ENCODE data around the gene COX6B2. TPM values are rescaled to one million over a fixed set of nuclear protein-coding genes. Genes with fewer than 3 reads are reported as not detected.

COX6B2 gene
- total and polyA plus RNA-seq, 2 donors (not counting 3 experiments of a cell fraction or from before 2014, with no cell fraction given) = not detected

- no TSS peak for BruUV-seq (replicated peaks)
- no peaks in the 10 kb centered on the region for H3K79me2 ChIP-seq (ENCODE audit: control insufficient read depth, insufficient read depth, low read length)
- dilution Hi-C loops (cut with MboI; ENCODE audit: extremely low pct_ligation_motif_present, low sequenced_read_pairs) (no loop called here), intact Hi-C loops (cut with micrococcal nuclease) (no loop called here)
- no peaks in the 10 kb centered on the region for H3K4me1 ChIP-seq (ENCODE audit: control insufficient read depth, extremely low read depth, insufficient read depth, low read length)
- no peak within 1 kb of the TSS for H2AFZ ChIP-seq (ENCODE audit: low read depth, low read length)
- H3K9me1 ChIP-seq (replicated peaks; ENCODE audit: control insufficient read depth, extremely low read depth, insufficient read depth, low read length) = no peaks in the 10 kb centered on the region
- H3K27ac ChIP-seq (ENCODE audit: insufficient read depth, low read depth, low read length) = no peak within 1 kb of the TSS
- no peaks in the 10 kb centered on the region for H3K36me3 ChIP-seq (ENCODE audit: control insufficient read depth in 2 of 2, extremely low read depth in 1 of 2, insufficient read depth in 2 of 2, low read length in 2 of 2)
- H3K9me3 ChIP-seq (replicated peaks; ENCODE audit: control insufficient read depth, insufficient read depth, low read length) = no peaks in the 10 kb centered on the region
- ChIA-PET CTCF (interaction anchor here (1.5 kb wide), 1 partner anchor 33 kb away, joined by 3 read pairs; no protein-coding TSS in a partner anchor), POLR2A (no interaction called here)
- DNase-seq (ENCODE audit: low read depth, low spot score) (no peak), FAIRE-seq (no peak)
- no peak within 1 kb of the TSS for H3K9ac ChIP-seq (replicated peaks; ENCODE audit: extremely low read depth, insufficient read depth, low read length)
- no peak within 1 kb of the TSS for H3K4me3 ChIP-seq (replicated peaks in 1 of 3; ENCODE audit: insufficient read depth in 1 of 3, low read depth in 1 of 3, low read length in 3 of 3)
- TF ChIP-seq CTCF (IDR thresholded peaks at IDR 0.05; ENCODE audit: extremely low read depth in 1 of 2, insufficient read depth in 1 of 2, low read depth in 1 of 2, low read length in 2 of 2) (no peak), EZH2 (IDR thresholded peaks at IDR 0.05; ENCODE audit: borderline replicate concordance, low read depth, low read length, severe bottlenecking) (no peak), JUN (IDR thresholded peaks at IDR 0.05; ENCODE audit: borderline replicate concordance, insufficient read depth, insufficient read length, low read depth) (no peak)
- peaks cover 0 to 2% of the 10 kb centered on the region in 2 experiments for H3K27me3 ChIP-seq (ENCODE audit: control insufficient read depth in 2 of 2, insufficient read depth in 2 of 2, low read length in 2 of 2)
- H3K4me2 ChIP-seq (ENCODE audit: insufficient read depth, low read length) = no peak within 1 kb of the TSS
- H4K20me1 ChIP-seq (replicated peaks; ENCODE audit: control insufficient read depth, extremely low read depth, insufficient read depth, low read length) = no peaks in the 10 kb centered on the region
Observed at GRCh38 chr19:55325172-55325571, 29.3 kb downstream of the COX6B2 start, which contains the start of gene TMEM150B. Gene TMEM150B (minus strand): TSS chr19:55325341. CDS start chr19:55321036, 4,305 bp downstream.

- Histone ChIP-seq H2AFZ (ENCODE audit: low read depth, low read length) (no peak overlapping the region), H3K36me3 (ENCODE audit: control insufficient read depth in 2 of 2, extremely low read depth in 1 of 2, insufficient read depth in 2 of 2, low read length in 2 of 2) (no peaks in the 10 kb centered on the region), H3K79me2 (ENCODE audit: control insufficient read depth, insufficient read depth, low read length) (no peaks in the 10 kb centered on the region), H3K4me1 (ENCODE audit: control insufficient read depth, extremely low read depth, insufficient read depth, low read length) (no peaks in the 10 kb centered on the region), H3K9ac (replicated peaks; ENCODE audit: extremely low read depth, insufficient read depth, low read length) (no peak overlapping the region), H3K4me3 (replicated peaks in 1 of 3; ENCODE audit: insufficient read depth in 1 of 3, low read depth in 1 of 3, low read length in 3 of 3) (no peak overlapping the region), H3K9me3 (replicated peaks; ENCODE audit: control insufficient read depth, insufficient read depth, low read length) (no peaks in the 10 kb centered on the region), H3K4me2 (ENCODE audit: insufficient read depth, low read length) (no peak overlapping the region), H4K20me1 (replicated peaks; ENCODE audit: control insufficient read depth, extremely low read depth, insufficient read depth, low read length) (no peaks in the 10 kb centered on the region), H3K9me1 (replicated peaks; ENCODE audit: control insufficient read depth, extremely low read depth, insufficient read depth, low read length) (no peaks in the 10 kb centered on the region), H3K27me3 (ENCODE audit: control insufficient read depth in 2 of 2, insufficient read depth in 2 of 2, low read length in 2 of 2) (peaks cover 0 to 2% of the 10 kb centered on the region in 2 experiments), H3K27ac (ENCODE audit: insufficient read depth, low read depth, low read length) (no peak overlapping the region)
- dilution Hi-C loops (cut with MboI; ENCODE audit: extremely low pct_ligation_motif_present, low sequenced_read_pairs) (no loop called here), intact Hi-C loops (cut with micrococcal nuclease) (no loop called here)
- FAIRE-seq (no peak), DNase-seq (ENCODE audit: low read depth, low spot score) (no peak)
- TF ChIP-seq MAX (IDR thresholded peaks at IDR 0.05; ENCODE audit: insufficient read depth, insufficient read length) (no peak), JUN (IDR thresholded peaks at IDR 0.05; ENCODE audit: borderline replicate concordance, insufficient read depth, insufficient read length, low read depth) (no peak), POLR2A (IDR thresholded peaks at IDR 0.05; ENCODE audit: low read depth, low read length) (no peak), CTCF (IDR thresholded peaks at IDR 0.05; ENCODE audit: extremely low read depth in 1 of 2, insufficient read depth in 1 of 2, low read depth in 1 of 2, low read length in 2 of 2) (no peak), GATA2 (IDR thresholded peaks at IDR 0.05; ENCODE audit: insufficient read depth, insufficient read length, low read depth, low read length) (no peak), MYC (IDR thresholded peaks at IDR 0.05; ENCODE audit: low read depth, low read length) (no peak), POLR2AphosphoS5 (IDR thresholded peaks at IDR 0.05; ENCODE audit: insufficient read depth, low read depth, low read length) (no peak), FOS (IDR thresholded peaks at IDR 0.05; ENCODE audit: borderline replicate concordance, insufficient read depth, low read length) (no peak), EZH2 (IDR thresholded peaks at IDR 0.05; ENCODE audit: borderline replicate concordance, low read depth, low read length, severe bottlenecking) (no peak)
- ChIA-PET CTCF (interaction anchor here (1.5 kb wide), 1 partner anchor 32 kb away, joined by 3 read pairs; no protein-coding TSS in a partner anchor), POLR2A (no interaction called here)
- no TSS peak for BruUV-seq (replicated peaks)
Observed at GRCh38 chr19:55324662-55325061, 29.9 kb downstream of the COX6B2 start.
